ENCODE measurements around the gene CAMSAP2.
A peak's percentile ranks its signal among the peaks of the same experiment; 100 is the strongest.

The CAMSAP2 gene

DNA sequence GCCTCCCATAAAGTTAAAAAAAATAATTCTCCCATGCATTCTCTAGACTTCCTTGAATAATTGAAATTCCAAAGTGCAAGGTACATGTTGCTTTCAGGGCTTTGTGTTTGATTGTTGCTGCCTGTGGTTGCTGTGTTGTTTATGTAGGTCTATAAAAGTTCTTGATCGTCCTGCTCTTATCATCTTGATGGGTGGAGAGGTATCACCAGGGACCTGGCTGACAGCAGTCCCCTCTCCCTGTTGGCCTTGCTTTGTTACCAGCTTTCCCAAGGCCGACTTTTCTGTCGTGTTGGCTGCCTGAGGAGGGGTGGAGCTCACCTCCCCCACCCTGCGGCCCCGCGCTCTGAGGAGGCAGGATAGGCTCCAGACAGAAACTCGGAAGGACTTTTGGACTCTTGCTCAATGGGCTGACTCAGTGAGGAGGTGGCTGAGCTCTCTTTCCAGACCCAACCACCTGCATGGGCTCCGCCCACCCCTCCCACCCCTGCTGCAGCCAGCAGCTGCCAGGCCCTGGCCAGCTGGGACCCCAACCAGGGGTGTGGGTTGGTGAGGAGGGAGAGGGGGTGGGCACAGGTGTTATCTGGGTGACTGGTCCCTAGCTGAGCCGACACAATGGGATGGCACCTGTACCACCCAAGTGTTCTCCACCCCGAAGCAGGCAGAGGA, 158.0 kb downstream of the CAMSAP2 start:
- no peak for DNase-seq (ENCODE audit: low read depth in 2 of 2)

DNA sequence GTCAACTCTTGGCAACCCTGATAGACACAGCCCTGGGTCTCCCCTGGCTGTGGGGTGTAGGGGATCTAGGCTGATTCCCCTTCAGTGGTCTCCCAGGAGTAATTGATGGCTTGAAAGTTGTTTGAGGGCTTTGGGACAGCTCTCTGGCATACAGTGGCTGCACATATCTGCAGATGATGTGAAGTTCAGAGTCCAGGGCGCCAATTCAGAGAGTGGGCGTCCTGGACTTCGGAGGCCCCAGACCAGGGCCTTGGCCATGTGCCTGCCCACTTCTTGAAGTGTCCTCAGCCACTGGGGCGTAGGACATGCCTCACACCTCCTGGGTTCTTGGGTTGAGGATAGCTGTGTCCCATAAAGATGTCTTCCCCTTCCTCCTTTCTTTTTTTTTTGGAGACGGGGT, 158.6 kb downstream of the CAMSAP2 start:
- DNase-seq (ENCODE audit: low read depth in 2 of 2): no peak

DNA sequence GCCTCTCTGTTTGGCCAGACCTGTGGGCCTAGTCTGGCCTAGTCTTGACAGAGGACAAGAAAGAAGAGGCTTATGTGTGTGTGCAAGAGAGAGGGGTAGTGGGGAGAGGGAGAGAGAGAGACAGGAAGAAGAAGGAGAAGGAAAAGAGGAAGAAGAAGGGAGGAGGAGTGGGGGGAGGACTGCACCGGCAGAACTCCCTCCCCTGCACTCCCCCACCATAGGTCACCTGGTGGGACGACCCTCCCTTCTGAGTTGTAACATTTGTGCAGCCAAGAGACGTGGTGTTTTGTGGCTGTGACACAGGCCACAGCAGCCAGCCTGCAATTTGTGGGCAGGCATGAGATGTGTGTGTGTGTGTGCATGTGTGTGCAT, 160.3 kb downstream of the CAMSAP2 start:
- no peak for DNase-seq (ENCODE audit: low read depth in 2 of 2)

DNA sequence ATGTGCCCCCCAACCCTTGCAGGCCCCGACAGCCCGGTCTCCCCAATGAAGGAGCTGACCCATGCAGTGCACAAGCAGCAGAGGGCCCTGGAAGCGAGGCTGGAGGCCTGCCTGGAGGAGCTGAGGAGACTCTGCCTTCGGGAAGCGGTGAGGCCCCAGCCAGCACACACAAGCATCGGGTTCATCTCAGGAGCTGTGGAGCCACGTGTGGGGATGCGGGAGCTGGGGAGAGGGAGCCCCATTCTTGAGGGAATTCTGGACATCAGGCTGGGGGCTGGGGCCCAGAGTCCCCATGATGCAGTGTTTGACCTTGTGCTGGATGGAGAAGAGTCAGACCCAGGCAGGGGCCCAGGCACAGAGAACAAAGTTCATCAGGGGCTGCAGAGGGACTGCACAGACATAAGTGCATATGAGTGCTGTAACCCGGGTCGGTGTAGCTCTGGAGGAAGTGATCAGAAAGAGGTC, 160.8 kb downstream of the CAMSAP2 start:
- DNase-seq (ENCODE audit: low read depth in 2 of 2): no peak

DNA sequence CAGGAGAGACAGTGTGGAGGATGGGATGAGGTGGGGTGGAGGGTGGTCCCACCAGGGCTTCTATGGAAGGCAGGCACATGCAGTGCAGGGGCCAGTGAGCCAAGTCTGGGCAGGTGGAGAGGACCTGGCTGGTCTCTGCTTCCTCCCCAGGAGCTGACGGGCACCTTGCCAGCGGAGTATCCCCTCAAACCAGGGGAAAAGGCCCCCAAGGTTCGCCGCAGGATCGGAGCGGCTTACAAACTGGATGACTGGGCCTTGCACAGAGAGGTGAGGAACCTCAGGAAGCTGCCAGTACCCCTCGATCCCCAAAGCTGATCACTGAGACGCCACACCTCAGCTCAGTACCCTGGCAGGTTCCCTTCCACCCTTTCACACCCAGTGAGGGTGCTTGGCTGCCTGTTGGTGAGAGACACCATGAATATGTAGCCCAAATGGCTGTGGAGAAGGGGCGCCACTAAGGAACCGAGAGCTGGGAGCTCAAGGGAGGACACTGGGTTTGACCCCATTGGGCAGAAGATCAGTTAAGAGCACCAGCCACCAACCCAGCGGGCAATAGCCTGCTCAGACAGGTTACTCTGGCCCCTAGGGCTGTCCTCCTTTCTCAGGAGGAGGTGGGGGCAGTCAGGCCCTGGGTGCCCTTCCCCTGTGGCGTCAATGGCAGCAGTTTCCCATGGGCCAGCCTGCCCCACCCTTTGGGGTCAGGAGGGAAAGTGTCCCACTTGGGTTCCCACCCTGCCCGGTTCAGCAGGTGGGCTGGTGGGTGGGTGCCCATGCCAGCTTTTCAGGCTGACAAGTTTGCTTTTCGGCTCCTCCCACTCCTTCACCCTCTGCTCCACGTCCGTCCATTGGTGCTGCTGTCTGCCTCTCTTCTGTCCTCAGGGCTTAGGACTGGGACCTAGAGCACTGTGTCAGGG, 161.5 kb downstream of the CAMSAP2 start:
- no peak for DNase-seq (ENCODE audit: low read depth in 2 of 2)

DNA sequence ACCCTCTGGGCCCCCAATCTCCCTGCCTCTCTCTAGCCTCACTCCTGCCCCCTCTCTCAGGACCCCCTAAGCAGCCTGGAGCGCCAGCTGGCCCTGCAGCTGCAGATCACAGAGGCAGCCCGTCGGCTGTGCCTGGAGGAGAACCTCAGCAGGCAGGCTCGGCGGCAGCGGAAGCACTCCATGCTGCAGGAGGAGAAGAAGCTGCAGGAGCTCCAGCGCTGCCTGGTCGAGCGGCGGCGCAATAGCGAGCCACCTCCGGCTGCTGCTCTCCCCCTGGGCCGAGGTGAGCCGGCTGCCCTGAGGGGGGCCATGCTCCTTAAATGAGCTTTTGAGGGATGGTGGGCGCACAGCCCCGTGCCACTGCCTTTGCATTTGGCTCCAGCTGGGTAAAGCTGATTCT, 162.2 kb downstream of the CAMSAP2 start:
- DNase-seq (ENCODE audit: low read depth in 2 of 2): no peak

DNA sequence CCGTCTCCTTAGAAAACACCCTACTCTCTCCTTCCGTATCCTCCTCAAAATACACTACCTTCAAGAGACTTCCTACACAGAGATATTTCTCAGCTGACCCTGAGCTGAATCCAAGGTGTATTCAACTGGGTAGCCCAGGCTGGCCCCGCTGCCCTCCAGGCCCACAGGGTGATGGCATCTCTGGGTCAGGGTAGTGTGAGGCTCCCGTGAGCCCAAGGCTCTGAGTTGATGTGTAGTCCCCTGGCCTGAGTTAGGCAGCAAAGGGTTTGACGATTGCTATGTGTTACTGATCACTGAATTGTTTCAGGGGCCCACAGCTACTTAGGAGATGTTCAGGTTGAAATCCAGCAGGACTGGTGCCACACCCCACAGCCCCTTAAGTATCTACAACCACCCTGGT, 162.7 kb downstream of the CAMSAP2 start:
- DNase-seq (ENCODE audit: low read depth in 2 of 2): no peak

DNA sequence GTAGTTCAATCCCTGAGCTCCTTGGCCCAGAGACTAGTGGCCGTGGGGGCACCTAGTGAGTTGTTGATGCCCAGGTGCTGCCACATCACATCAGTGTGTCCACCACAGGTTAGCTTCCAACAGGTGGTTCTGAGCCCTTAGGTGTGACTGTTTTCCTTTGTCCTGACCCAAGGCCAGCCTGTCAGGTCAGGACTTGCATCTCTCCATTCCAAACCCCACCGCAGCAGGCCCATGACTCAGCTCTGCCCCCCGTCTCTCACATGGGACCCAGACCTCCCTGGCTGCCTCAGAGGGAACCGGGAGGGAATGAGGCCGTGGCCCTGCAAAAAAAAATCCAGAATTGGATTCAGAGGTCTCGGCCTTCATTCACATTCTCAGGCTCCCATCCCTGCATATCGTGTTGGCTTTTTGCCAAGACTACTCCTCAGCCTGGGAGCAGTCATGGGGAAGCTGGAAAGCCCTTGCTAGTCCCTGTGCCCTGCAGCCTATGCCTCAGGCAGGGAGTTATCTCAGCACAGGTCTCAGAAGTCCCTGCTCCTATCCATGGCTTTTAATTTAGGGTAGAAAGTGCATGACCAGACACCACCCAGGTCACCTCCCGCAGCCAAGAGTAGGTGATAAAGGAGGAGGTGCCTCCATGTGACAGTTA, 163.2 kb downstream of the CAMSAP2 start:
- DNase-seq (ENCODE audit: low read depth in 2 of 2): no peak

DNA sequence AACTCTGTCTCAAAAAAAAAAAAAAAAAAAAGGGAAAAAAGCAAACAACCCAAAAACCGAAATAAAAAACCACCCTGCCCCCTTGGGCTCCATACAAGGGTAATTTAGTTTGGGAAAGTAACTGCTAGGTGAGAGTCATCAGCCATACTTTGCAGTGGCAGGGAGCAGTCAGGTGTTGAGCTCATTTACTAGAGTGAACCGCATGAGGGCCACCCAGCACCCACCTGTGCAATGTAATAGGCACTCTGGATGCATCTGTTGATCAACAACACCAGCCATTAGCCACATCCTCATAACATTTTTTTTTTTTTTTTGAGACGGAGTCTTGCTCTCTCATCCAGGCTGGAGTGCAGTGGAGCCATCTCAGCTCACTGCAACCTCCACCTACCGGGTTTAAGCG, 165.1 kb downstream of the CAMSAP2 start:
- DNase-seq (ENCODE audit: low read depth in 2 of 2): no peak

DNA sequence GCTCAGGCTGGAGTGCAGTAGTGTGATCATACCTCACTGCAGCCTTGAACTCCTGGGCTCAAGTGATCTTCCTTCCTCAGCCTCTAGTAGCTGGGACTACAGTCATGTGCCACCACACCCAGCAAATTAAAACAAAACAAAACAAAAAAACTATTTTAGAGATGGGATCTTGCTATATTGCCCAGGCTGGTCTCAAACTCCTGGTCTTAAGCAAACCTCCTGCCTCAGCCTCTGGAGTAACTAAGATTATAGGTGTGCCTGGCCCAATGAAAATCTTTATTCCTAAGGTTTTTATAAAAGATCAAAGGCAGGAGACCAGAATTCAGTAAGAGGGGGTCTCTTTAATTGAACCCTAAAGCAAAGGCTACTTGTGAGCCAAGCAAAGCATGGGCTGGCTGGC, 166.1 kb downstream of the CAMSAP2 start:
- DNase-seq (ENCODE audit: low read depth in 2 of 2): no peak

DNA sequence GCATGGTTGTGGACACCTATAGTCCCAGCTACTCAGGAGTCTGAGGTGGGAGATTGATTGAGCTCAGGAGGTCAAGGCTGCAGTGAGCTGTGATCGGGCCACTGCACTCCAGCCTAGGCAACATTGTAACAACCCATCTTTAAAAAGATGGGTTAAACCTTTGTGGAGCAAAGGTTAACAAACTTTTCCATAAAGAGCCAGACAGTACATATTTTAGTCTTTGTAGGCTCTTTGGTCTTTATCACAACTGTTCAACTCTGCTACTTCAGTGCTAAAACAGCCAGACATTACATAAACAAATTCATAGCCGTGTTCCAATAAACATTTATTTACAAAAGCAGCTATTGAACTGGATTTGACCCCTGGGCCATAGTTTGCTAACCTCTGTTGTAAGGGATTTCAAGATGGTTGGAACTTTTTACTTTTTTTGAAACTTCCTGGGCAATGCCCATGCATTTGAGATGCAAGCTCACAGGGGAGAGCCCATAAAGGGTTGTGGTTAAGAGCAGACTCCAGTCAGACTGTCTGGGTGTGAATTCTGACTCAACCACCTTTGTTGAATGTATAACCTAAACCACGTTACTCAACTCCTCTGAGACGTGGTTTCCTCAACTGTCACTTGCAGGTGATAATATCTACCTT, 166.8 kb downstream of the CAMSAP2 start:
- DNase-seq (ENCODE audit: low read depth in 2 of 2): peak in 1 of 2 experiments; percentile 33

DNA sequence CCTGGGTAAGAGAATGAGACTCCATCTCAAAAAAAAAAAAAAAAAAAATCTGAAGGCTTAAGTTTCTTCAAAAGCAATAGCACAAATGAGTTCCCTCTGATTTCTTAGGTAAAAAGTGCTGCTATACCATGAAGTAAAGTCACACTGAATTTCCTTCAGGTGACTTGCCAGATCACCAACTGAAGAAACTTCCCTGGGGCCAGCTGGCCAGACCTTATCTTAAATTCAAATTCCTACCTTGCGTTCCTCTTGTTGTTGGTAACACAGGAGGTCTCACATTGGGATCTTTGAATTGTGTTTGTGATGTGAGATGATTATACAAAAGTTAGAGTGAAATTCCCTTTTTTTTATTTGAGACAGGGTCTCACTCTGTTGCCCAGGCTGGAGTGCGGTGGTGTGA, 167.8 kb downstream of the CAMSAP2 start:
- no peak for DNase-seq (ENCODE audit: low read depth in 2 of 2)

DNA sequence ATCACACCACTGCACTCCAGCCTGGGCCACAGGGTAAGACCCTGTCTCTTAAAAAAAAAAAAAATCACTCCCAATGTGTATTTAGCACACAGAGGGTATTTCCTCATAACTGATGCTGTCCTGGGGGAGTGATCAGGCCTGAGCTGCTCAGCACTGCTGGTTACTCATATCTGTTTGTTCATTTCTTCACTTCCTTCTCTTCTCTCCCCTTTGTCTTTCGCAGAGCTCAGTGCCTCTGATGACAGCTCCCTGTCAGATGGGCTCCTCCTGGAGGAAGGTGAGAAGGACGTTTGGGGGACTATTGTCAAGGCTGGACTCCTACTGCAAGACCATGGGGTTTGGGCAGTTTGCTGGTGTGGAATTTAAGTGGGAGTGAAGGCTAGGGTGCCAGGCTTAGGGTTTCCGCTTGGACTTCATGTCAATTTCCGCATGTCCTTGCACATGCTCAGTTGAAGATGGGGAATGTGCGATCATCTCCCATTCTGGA, 169.0 kb downstream of the CAMSAP2 start:
- DNase-seq (ENCODE audit: low read depth in 2 of 2): no peak

DNA sequence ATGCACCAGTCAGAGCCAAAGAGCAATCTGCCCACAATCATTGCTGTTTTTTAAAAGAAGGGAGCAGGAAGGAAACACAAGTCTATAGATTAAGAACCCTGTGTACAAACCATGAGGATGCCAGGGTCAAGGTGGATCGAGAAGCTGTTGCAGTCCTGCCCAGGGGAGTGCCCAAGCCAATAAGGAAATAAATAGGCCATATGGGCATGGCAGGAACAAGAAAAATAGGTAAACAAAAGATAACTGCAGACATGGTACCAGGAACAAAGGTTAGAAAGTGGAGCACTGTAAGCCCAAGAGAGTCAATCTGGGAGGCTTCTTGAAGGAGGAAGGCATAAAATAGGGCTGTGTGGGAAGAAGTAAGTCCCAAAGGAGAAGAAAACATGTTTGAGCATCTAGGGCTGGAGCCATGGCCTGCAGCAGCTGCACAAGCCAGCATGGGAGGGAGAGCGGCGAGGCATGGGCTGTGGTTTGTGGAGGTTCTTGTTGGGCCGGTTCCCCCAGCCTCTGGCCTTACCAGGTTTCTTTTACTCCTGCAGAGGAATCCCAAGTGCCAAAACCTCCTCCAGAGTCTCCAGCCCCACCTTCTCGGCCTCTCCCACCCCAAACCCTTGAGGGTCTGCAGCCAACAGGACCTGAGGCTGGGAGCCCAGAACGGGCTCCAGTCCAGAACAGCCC, 169.6 kb downstream of the CAMSAP2 start:
- DNase-seq (ENCODE audit: low read depth in 2 of 2): no peak

DNA sequence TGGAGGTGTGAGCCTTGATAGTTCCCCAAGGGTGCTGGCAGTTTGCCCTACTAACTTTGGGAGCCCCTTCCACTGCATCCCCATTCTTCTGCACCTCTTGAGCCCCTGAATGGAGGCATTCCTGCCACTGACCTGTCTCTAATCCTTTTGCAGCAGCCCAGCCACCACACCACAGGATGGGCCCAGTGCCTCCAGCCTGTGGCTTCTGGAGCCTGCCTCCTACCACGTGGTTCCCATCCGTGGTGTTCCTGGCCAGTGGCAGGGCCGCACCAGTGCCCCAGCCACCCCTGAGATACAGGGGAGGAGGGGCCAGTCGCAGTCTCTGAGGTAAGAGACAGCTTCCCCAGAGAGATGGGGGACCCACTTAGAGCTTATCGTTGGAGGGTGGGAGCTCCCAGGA, 170.4 kb downstream of the CAMSAP2 start:
- no peak for DNase-seq (ENCODE audit: low read depth in 2 of 2)

DNA sequence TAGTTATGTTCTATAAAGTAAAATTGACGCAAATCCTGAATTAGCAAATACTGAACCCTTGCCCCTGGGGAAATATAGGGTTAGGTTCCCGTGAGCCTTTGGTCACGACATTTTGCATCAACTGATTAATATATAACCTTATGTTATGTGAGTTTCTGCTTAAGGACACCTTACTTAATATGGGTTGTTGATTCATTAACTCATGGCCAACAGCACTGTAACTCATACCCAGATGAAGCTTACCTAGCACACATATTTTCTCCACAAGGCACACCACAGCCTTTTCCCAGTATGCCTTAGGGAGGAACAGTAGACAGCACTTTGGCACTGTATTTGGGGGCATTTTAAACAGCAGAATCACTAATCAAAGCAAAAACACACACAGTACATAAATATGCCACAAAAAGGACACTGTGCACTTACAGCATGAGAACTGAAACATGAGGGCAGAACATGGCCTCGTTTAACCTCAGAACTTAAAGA, 171.1 kb downstream of the CAMSAP2 start:
- DNase-seq (ENCODE audit: low read depth in 2 of 2): no peak

All from stimulated activated CD4-positive, alpha-beta T cell treated with anti-CD3 and anti-CD28 coated beads, Interleukin-12 subunit alpha, Interleukin-12 subunit beta, amount 100 ng/mL, for 24 hours (primary cell).